Astrocyte (in vitro differentiated cells and primary cell): Measurements from ENCODE around the gene ITGA2.

Source experiments
- CTCF ChIP-seq: IDR thresholded peaks from 2 replicates; pipeline ENCODE4 v1.5.1; 2011; ENCODE audit warnings: low read depth, mild to moderate bottlenecking, inconsistent platforms, low read length, moderate library complexity; ENCODE audit not compliant: insufficient read depth
- EZH2 ChIP-seq: IDR thresholded peaks from 2 replicates; pipeline ENCODE4 v1.6.1; 2012; ENCODE audit warnings: mild to moderate bottlenecking, low read length, inconsistent platforms; ENCODE audit not compliant: insufficient read depth

- TF ChIP-seq CTCF (no peak), EZH2 (no peak)
These were observed 33.9 kb downstream of the ITGA2 start for GRCh38 chr5:53022930-53023511.
